ENCODE measurements around the gene TM7SF2. TPM values are rescaled to one million over a fixed set of nuclear protein-coding genes. Genes with fewer than 3 reads are reported as not detected.

Gene TM7SF2
- total and polyA plus RNA-seq, 9 donors = 4.1 to 14.4 (median 7.3) TPM

GRCh38 chr11:65087216-65087615 lies 24.5 kb upstream of the TM7SF2 start:
- DNase-seq = no peak
- Histone ChIP-seq H3K9me3 (replicated peaks; ENCODE audit: control insufficient read depth, low read depth, low read length) (no peaks in the 10 kb centered on the region), H3K4me3 (ENCODE audit: low read length) (no peak overlapping the region), H3K4me1 (ENCODE audit: control insufficient read depth, insufficient read depth, low read length) (peaks cover 16% of the 10 kb centered on the region), H3K27ac (ENCODE audit: low read length) (no peak overlapping the region), H3K36me3 (ENCODE audit: control insufficient read depth, insufficient read depth, low read length) (peaks cover 48% of the 10 kb centered on the region), H3K27me3 (ENCODE audit: control insufficient read depth, insufficient read depth, low read length) (no peaks in the 10 kb centered on the region)
- 89% methylated on average over 11 of the region's 11 CpGs for whole genome bisulfite sequencing (ENCODE audit: insufficient coverage)

GRCh38 chr11:65087827-65088226 lies 23.8 kb upstream of the TM7SF2 start:
- H3K27ac ChIP-seq (ENCODE audit: low read length) = no peak overlapping the region
- no peaks in the 10 kb centered on the region for H3K9me3 ChIP-seq (replicated peaks; ENCODE audit: control insufficient read depth, low read depth, low read length)
- no peaks in the 10 kb centered on the region for H3K27me3 ChIP-seq (ENCODE audit: control insufficient read depth, insufficient read depth, low read length)
- 90% methylated on average over 12 of the region's 15 CpGs for WGBS (ENCODE audit: insufficient coverage)
- H3K4me1 ChIP-seq (ENCODE audit: control insufficient read depth, insufficient read depth, low read length) = peaks cover 16% of the 10 kb centered on the region
- no peak for DNase-seq
- peaks cover 48% of the 10 kb centered on the region for H3K36me3 ChIP-seq (ENCODE audit: control insufficient read depth, insufficient read depth, low read length)
- no peak overlapping the region for H3K4me3 ChIP-seq (ENCODE audit: low read length)

GRCh38 chr11:65089621-65090020 lies 22.1 kb upstream of the TM7SF2 start:
- H3K36me3 ChIP-seq (ENCODE audit: control insufficient read depth, insufficient read depth, low read length) = peaks cover 48% of the 10 kb centered on the region
- H3K9me3 ChIP-seq (replicated peaks; ENCODE audit: control insufficient read depth, low read depth, low read length) = no peaks in the 10 kb centered on the region
- no peak overlapping the region for H3K4me3 ChIP-seq (ENCODE audit: low read length)
- 100% methylated on average over 2 of the region's 4 CpGs for WGBS (ENCODE audit: insufficient coverage)
- no peak for DNase-seq
- no peak overlapping the region for H3K27ac ChIP-seq (ENCODE audit: low read length)
- H3K4me1 ChIP-seq (ENCODE audit: control insufficient read depth, insufficient read depth, low read length) = peaks cover 8% of the 10 kb centered on the region
- H3K27me3 ChIP-seq (ENCODE audit: control insufficient read depth, insufficient read depth, low read length) = no peaks in the 10 kb centered on the region

GRCh38 chr11:65090628-65091027 lies 21.0 kb upstream of the TM7SF2 start:
- DNase-seq = no peak
- no peak overlapping the region for H3K4me3 ChIP-seq (ENCODE audit: low read length)
- no peaks in the 10 kb centered on the region for H3K27me3 ChIP-seq (ENCODE audit: control insufficient read depth, insufficient read depth, low read length)
- peaks cover 41% of the 10 kb centered on the region for H3K36me3 ChIP-seq (ENCODE audit: control insufficient read depth, insufficient read depth, low read length)
- peaks cover 2% of the 10 kb centered on the region for H3K4me1 ChIP-seq (ENCODE audit: control insufficient read depth, insufficient read depth, low read length)
- H3K27ac ChIP-seq (ENCODE audit: low read length) = no peak overlapping the region
- 100% methylated on average over 3 of the region's 4 CpGs for WGBS (ENCODE audit: insufficient coverage)
- no peaks in the 10 kb centered on the region for H3K9me3 ChIP-seq (replicated peaks; ENCODE audit: control insufficient read depth, low read depth, low read length)

GRCh38 chr11:65095427-65095826 lies 16.2 kb upstream of the TM7SF2 start:
- DNase-seq = no peak
- no peaks in the 10 kb centered on the region for H3K27me3 ChIP-seq (ENCODE audit: control insufficient read depth, insufficient read depth, low read length)
- peaks cover 9% of the 10 kb centered on the region for H3K4me1 ChIP-seq (ENCODE audit: control insufficient read depth, insufficient read depth, low read length)
- 78% methylated on average over 22 of the region's 22 CpGs for WGBS (ENCODE audit: insufficient coverage)
- H3K36me3 ChIP-seq (ENCODE audit: control insufficient read depth, insufficient read depth, low read length) = peaks cover 3% of the 10 kb centered on the region
- peak overlapping the region; percentile 21 for H3K27ac ChIP-seq (ENCODE audit: low read length)
- no peaks in the 10 kb centered on the region for H3K9me3 ChIP-seq (replicated peaks; ENCODE audit: control insufficient read depth, low read depth, low read length)
- H3K4me3 ChIP-seq (ENCODE audit: low read length) = peak overlapping the region; percentile 90

GRCh38 chr11:65095974-65096806 lies 15.5 kb upstream of the TM7SF2 start, which contains the start of gene VPS51:
TSS of gene VPS51 (plus strand) at chr11:65096214. CDS start at chr11:65096251, 37 bp downstream.
- WGBS (ENCODE audit: insufficient coverage) = under 1% methylated on average over 36 of the region's 52 CpGs

GRCh38 chr11:65096926-65097325 lies 14.7 kb upstream of the TM7SF2 start:
- Histone ChIP-seq H3K27ac (ENCODE audit: low read length) (peak overlapping the region; percentile 87), H3K27me3 (ENCODE audit: control insufficient read depth, insufficient read depth, low read length) (no peaks in the 10 kb centered on the region)

More at GRCh38 chr11:65095974-65096806, 15.5 kb upstream of the TM7SF2 start, which contains the start of gene VPS51:
- H3K27me3 ChIP-seq (ENCODE audit: control insufficient read depth, insufficient read depth, low read length) = no peaks in the 10 kb centered on the region
- peak; percentile 96 for DNase-seq
- H3K36me3 ChIP-seq (ENCODE audit: control insufficient read depth, insufficient read depth, low read length) = peaks cover 3% of the 10 kb centered on the region
- H3K4me1 ChIP-seq (ENCODE audit: control insufficient read depth, insufficient read depth, low read length) = peaks cover 9% of the 10 kb centered on the region
- peak within 1 kb of the TSS; percentile 90 for H3K4me3 ChIP-seq (ENCODE audit: low read length)
- no peaks in the 10 kb centered on the region for H3K9me3 ChIP-seq (replicated peaks; ENCODE audit: control insufficient read depth, low read depth, low read length)
- H3K27ac ChIP-seq (ENCODE audit: low read length) = peak within 1 kb of the TSS; percentile 87

GRCh38 chr11:65100674-65101350 lies 10.9 kb upstream of the TM7SF2 start:
- DNase-seq = no peak
- H3K27ac ChIP-seq (ENCODE audit: low read length) = no peak overlapping the region
- no peaks in the 10 kb centered on the region for H3K27me3 ChIP-seq (ENCODE audit: control insufficient read depth, insufficient read depth, low read length)
- H3K36me3 ChIP-seq (ENCODE audit: control insufficient read depth, insufficient read depth, low read length) = peaks cover 17% of the 10 kb centered on the region
- H3K4me3 ChIP-seq (ENCODE audit: low read length) = no peak overlapping the region
- WGBS (ENCODE audit: insufficient coverage) = 92% methylated on average over 4 of the region's 6 CpGs
- H3K9me3 ChIP-seq (replicated peaks; ENCODE audit: control insufficient read depth, low read depth, low read length) = no peaks in the 10 kb centered on the region
- H3K4me1 ChIP-seq (ENCODE audit: control insufficient read depth, insufficient read depth, low read length) = peaks cover 5% of the 10 kb centered on the region

More at GRCh38 chr11:65096926-65097325, 14.7 kb upstream of the TM7SF2 start:
- no peak for DNase-seq
- Histone ChIP-seq H3K4me1 (ENCODE audit: control insufficient read depth, insufficient read depth, low read length) (peaks cover 9% of the 10 kb centered on the region), H3K36me3 (ENCODE audit: control insufficient read depth, insufficient read depth, low read length) (peaks cover 3% of the 10 kb centered on the region), H3K9me3 (replicated peaks; ENCODE audit: control insufficient read depth, low read depth, low read length) (no peaks in the 10 kb centered on the region), H3K4me3 (ENCODE audit: low read length) (peak overlapping the region; percentile 90)
- WGBS (ENCODE audit: insufficient coverage) = 13% methylated on average over 2 of the region's 8 CpGs

- no peaks in the 10 kb centered on the region for H3K27me3 ChIP-seq (ENCODE audit: control insufficient read depth, insufficient read depth, low read length)
- WGBS (ENCODE audit: insufficient coverage) = 80% methylated on average over 5 of the region's 8 CpGs
- no peaks in the 10 kb centered on the region for H3K9me3 ChIP-seq (replicated peaks; ENCODE audit: control insufficient read depth, low read depth, low read length)
- H3K27ac ChIP-seq (ENCODE audit: low read length) = no peak overlapping the region
- no peaks in the 10 kb centered on the region for H3K4me1 ChIP-seq (ENCODE audit: control insufficient read depth, insufficient read depth, low read length)
- no peak overlapping the region for H3K4me3 ChIP-seq (ENCODE audit: low read length)
- H3K36me3 ChIP-seq (ENCODE audit: control insufficient read depth, insufficient read depth, low read length) = peaks cover 20% of the 10 kb centered on the region
- DNase-seq = no peak
Measured at GRCh38 chr11:65102142-65103095, 9.3 kb upstream of the TM7SF2 start.

Data from muscle of leg (tissue), 11 donors.